Epithelial cell of proximal tubule (primary cell): ENCODE measurements around the gene ZNF550. TPM values are rescaled to one million over a fixed set of nuclear protein-coding genes. Genes with fewer than 3 reads are reported as not detected.

Experiments used
- DNase-seq: peaks from one replicate; pipeline ENCODE4 v3.0.0-alpha.2; 2011; ENCODE audit warnings: low read depth
- H3K4me3 ChIP-seq: 2 replicates; pipeline ENCODE4 v1.5.1; 2011; ENCODE audit warnings: low read depth, mild to moderate bottlenecking, low read length
- CTCF ChIP-seq: conservative IDR thresholded peaks from 2 replicates; pipeline ENCODE4 v1.5.1; 2012; ENCODE audit warnings: low read depth, mild to moderate bottlenecking, low read length
- total RNA-seq: library from RNA; depleted of rRNA; stranded (reverse); fragments of >200 nt; gene quantifications from 2 replicates; pipeline ENCODE4 v1.2.3, GENCODE V29; 2015

The ZNF550 gene
- total RNA-seq, 1 donor from 2014 or later, result 1.8 TPM

- no peak for DNase-seq
- H3K4me3 ChIP-seq, result no peak overlapping the region
- TF ChIP-seq CTCF, result no peak
These were observed 3.9 kb upstream of the ZNF550 start for GRCh38 chr19:57563547-57563946.

GRCh38 chr19:57560049-57560491 is 407 bp upstream of the ZNF550 start:
- no peak for TF ChIP-seq CTCF
- peak overlapping the region; percentile 92 for H3K4me3 ChIP-seq
- no peak for DNase-seq

GRCh38 chr19:57559008-57559403 is 657 bp downstream of the ZNF550 start:
- peak overlapping the region; percentile 92 for H3K4me3 ChIP-seq
- no peak for DNase-seq
- no peak for TF ChIP-seq CTCF

GRCh38 chr19:57558525-57558924 is 1.1 kb downstream of the ZNF550 start:
- DNase-seq, result no peak
- peak overlapping the region; percentile 92 for H3K4me3 ChIP-seq
- peak; percentile 17 for TF ChIP-seq CTCF

- no peak for TF ChIP-seq CTCF
- no peak for DNase-seq
- H3K4me3 ChIP-seq, result no peak overlapping the region
These were observed 2.0 kb downstream of the ZNF550 start for GRCh38 chr19:57557659-57558058.

- no peak for DNase-seq
- H3K4me3 ChIP-seq, result no peak overlapping the region
- no peak for TF ChIP-seq CTCF
These were observed 7.2 kb downstream of the ZNF550 start for GRCh38 chr19:57552432-57552831.

- no peak for TF ChIP-seq CTCF
- DNase-seq, result no peak
- H3K4me3 ChIP-seq, result no peak overlapping the region
These were observed 13.2 kb downstream of the ZNF550 start for GRCh38 chr19:57546513-57546912.
